NCI-H748 (cell line): ENCODE measurements around the gene AMER3.
"Not testable (repeated sequence)": the region's sequence is repeated elsewhere in the genome, so short reads cannot be mapped to it uniquely, and the experiment has no call there.

Source experiments
- DNase-seq: peaks from one replicate; lab custom pipeline; 2025; ENCODE audit not compliant: unreplicated experiment; lab: John Stamatoyannopoulos, UW

The AMER3 gene

DNA sequence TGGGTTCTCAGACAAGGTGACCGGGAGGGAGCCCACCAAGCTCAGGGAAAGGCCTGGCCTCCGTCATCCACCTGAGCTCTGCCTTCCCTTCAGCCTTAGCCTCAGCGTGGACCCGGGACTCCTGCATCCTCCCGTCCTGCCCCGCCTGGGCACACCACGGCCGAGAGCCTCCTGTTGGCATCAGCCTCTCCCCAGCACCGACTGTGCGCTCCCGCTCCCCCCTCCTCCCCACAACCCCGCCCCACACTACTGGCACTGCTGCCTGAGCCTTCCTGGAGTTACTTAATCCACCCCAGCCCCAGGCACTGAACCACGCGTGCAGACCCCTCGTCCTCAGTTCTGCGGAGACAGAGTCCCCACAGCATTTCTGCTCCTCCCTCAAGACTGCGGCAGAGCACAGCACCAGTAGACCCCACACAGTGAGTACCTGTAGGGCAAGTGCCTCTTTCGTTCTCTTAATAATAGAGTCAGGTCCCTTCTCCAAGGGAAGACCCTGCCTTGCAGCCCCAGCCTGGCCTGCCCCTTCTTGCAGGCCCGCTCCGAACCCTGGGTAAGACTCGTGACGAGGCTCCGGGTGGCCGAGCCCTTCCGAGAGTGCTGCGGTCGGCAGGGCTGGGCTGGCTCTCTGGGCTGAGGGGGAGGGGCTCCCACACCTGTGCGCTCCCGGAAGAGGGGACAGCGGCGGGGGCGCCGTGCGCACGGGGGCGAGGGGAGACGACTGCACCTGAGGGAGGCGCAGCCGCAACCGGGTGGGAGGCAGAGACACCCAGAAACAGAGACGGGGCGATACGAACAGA, at the start of gene AMER3:
Gene AMER3 (plus strand): TSS at position 285 of the 797 bp plus-strand sequence. CDS start 6,533 bp downstream, outside the sequence.
- peak; percentile 74 for DNase-seq

GRCh38 chr2:130714795-130715194, 40.5 kb upstream of the AMER3 start:
- not testable (repeated sequence) for DNase-seq

GRCh38 chr2:130720036-130720435, 35.3 kb upstream of the AMER3 start:
- no peak for DNase-seq

DNA sequence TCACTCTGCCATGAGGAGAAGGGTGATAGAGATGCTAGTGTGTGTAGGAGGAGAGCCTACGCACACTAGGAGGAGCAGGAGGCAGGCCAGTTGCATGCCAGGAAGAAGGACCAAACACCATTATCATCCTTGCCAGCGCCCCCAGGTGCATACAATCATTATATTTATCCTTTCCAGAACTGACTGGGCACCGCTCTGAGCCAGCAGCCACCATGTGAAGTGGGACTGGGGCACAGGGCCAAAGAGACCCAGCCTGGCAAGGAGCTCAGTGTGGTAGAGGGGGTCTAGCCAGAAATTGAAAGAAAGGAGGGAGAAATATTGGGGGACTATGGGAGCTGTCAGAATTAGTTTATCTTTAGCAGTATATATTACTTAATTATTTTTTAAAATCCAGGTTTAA, 34.8 kb upstream of the AMER3 start:
- DNase-seq, result no peak

DNA sequence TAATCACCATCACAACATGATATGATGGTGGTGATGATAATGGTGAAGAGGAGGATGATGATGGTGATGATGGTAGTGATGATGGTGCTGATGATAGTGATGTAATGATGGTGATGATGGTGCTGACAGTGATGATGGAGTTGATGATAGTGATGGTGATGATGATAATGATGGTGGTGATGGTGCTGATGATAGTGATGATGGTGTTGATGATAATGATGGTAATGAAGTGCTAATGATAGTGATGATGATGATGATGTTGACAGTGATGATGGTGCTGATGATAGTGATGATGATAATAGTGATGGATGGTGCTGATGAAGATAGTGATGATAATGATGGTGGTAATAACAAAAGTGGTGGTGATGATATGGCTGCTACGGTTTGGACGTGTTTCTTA, 30.9 kb upstream of the AMER3 start:
- DNase-seq, result no peak

GRCh38 chr2:130726614-130727180, 28.6 kb upstream of the AMER3 start:
- no peak for DNase-seq

- peak; percentile 66 for DNase-seq
These were observed 27.9 kb upstream of the AMER3 start for GRCh38 chr2:130727286-130727924.

- no peak for DNase-seq
These were observed 27.3 kb upstream of the AMER3 start for GRCh38 chr2:130728007-130728454.

DNA sequence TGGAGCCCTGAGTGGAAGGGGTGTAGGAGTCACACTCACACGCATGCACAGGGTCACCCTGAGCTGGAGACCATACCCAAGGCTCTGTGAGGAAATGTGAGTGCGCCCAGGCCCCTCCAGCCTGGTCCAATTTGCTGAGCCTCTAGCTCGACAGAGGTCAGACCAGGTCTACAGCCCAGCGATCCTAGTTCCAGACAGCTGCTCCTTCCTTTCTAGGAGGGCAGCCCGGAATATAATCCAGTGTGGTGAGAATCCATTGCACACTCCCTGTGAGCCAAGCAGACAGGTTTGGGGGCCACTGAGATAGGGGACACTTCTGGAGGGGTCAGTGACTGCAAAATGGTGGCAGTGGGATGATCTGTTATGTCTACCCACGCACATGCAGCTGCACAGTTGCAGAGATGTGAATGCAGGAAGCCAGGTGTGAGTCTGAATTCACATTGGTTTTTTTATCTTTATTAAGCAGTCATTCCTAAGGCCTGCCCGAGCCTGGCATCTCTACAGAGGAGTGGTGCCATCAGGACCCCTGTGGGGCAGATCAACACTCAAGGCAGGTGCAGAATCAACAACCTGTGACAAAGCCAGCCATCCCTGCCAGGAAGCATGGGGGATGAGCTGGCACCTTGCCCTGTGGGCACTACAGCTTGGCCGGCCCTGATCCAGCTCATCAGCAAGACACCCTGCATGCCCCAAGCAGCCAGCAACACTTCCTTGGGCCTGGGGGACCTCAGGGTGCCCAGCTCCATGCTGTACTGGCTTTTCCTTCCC, 26.6 kb upstream of the AMER3 start, which contains the start of gene GPR148:
Gene GPR148 (plus strand): TSS at position 522 of the 768 bp plus-strand sequence. CDS start 82 bp downstream, at position 604.
- peak; percentile 85 for DNase-seq

DNA sequence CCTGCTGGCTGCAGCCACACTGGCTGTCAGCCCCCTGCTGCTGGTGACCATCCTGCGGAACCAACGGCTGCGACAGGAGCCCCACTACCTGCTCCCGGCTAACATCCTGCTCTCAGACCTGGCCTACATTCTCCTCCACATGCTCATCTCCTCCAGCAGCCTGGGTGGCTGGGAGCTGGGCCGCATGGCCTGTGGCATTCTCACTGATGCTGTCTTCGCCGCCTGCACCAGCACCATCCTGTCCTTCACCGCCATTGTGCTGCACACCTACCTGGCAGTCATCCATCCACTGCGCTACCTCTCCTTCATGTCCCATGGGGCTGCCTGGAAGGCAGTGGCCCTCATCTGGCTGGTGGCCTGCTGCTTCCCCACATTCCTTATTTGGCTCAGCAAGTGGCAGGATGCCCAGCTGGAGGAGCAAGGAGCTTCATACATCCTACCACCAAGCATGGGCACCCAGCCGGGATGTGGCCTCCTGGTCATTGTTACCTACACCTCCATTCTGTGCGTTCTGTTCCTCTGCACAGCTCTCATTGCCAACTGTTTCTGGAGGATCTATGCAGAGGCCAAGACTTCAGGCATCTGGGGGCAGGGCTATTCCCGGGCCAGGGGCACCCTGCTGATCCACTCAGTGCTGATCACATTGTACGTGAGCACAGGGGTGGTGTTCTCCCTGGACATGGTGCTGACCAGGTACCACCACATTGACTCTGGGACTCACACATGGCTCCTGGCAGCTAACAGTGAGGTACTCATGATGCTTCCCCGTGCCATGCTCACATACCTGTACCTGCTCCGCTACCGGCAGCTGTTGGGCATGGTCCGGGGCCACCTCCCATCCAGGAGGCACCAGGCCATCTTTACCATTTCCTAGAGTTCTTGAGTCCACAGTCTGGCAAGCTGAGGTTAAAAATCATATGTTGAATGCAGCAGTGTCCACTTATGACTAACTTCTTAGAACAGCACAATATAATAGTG, 25.7 kb upstream of the AMER3 start:
- no peak for DNase-seq

GRCh38 chr2:130732257-130732656, 23.1 kb upstream of the AMER3 start:
- DNase-seq, result not testable (repeated sequence)

DNA sequence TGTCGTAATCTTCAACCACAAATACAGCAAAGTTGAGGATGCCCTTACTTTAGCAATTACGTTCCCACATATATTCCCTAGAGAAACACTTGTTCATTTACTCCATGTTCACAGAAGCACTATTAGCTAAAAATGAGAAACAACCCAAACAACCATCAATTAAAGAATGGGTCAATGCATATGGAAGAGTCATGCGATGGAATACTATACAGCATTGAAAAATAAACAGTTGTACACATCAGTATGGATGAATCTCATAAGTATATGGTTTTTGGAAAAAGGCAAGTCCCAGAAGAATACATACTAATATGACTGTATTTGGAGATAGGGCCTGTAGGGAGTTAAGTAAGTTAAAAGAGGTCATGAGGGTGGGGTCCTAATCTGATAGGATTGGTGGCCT, 20.1 kb upstream of the AMER3 start:
- no peak for DNase-seq

DNA sequence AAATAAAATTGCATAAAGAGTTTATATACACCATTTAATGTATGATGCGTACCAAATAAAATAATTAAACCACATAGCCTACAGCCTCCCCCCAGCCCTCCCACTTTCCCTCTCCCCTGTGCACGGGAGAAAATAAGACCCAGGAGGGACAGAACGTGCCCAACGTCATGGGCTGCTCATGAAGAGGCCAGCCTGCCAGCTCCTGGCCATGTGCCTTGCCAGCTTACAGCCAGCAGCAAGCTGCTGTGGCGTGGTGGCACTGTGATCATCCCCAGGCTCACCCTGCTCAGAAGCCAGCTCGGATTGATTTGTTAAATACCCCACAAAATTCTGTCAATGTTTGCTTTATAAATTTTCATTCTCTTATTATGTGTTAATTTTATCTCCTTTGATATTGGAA, 18.9 kb upstream of the AMER3 start:
- DNase-seq, result no peak

DNA sequence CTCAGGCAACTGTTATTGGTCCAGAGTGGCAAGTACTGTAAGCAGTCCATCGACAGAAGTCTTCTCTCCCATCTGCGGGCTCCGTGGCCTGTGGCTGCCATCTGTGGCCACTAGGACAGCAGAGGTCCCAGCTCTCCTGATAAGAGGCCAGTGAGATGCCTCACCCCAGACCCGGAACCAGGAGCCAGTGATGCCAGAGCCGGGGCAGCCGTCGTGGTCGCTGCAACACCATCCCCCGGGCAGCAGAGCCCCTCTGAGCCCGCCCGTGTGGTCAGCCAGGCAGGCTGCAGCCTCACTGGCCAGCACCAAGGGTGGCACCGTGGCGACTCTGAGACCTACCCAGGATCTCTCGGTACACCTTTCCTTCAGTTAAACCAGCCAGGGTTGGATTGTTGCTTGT, 17.7 kb upstream of the AMER3 start:
- no peak for DNase-seq

DNA sequence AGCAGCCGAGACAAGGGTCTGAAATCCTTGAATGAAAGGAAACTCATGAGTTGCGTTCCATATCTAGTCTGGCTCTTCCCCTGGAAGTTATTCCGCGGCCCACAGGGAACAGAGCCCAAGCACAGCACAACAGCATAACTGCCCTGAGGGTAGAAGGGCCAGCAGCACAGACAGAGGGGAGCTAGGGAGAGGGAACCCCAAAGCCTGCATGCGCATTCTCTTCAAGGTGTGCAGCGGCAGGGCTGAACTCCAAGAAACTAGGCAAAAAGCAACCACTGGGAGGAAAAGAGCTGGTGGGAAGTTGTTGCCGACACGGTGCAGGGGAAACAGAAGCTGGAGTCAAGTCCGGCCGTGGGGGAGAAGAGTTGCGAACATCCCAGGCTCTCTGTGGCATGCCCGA, 14.7 kb upstream of the AMER3 start:
- no peak for DNase-seq

- DNase-seq, result no peak
These were observed 12.1 kb upstream of the AMER3 start for GRCh38 chr2:130743278-130743677.

DNA sequence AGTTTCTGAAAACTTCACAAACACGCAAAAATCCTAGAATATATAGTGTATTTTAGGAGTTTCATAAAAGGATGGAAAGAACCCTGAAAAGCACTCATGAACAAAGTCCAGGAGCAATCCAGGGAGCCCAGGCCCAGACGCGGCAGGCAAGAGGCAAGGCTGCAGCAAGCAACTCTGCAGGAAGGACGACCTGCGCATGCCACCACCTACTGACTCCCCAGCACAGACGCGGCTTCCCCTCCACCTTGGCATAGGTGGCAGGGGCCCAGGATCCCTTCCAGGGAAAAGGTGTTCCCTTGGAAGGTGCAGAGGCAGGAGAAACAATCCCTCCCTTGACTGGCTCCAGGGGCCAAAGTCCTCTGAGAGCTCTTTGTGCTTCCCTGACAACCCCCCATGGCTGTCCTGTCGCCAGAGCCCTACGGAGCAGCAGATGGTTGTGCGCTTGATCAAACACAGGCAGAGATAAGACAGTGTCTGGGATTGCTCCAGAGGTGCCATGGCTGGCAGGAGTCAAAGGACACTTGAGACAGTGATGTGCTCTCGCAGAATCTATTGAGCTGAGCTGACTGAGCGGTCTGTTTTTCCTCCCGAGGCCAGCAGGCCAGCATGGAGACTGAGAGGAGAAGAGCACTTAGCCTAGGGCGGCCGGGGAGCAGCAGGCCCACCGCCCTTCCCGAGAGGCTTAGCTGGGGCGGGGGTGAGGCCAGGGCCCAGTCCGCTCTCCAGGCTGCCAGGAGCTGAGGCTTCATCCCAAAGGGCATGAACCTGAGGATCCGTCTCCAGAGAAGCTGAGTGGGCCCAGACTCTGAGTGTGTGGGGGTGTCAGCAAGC, 10.8 kb upstream of the AMER3 start:
- DNase-seq, result no peak

GRCh38 chr2:130749078-130749477, 6.3 kb upstream of the AMER3 start:
- no peak for DNase-seq

- DNase-seq, result no peak
These were observed 5.7 kb upstream of the AMER3 start for GRCh38 chr2:130749641-130750040.
